Suprapubic skin (tissue), 4 donors: ENCODE measurements around the gene MAPKAPK5. TPM values are rescaled to one million over a fixed set of nuclear protein-coding genes. Genes with fewer than 3 reads are reported as not detected.
"Not testable (repeated sequence)": the region's sequence is repeated elsewhere in the genome, so short reads cannot be mapped to it uniquely, and the experiment has no call there.

ENCODE experiments used
- DNase-seq, 2 donors: peaks; one replicate each; pipeline ENCODE4 v3.0.0-alpha.2; 2019; ENCODE audit warnings: low spot score in 2 of 2
- H3K27ac ChIP-seq: fragments of 200-600 bp; sonication (generic); one replicate; pipeline ENCODE4 v1.5.1; 2019
- H3K27me3 ChIP-seq: fragments of 200-600 bp; sonication (generic); one replicate; pipeline ENCODE4 v1.5.1; 2019
- H3K36me3 ChIP-seq: fragments of 200-600 bp; sonication (generic); one replicate; pipeline ENCODE4 v1.5.1; 2019
- H3K4me1 ChIP-seq: fragments of 200-600 bp; sonication (generic); one replicate; pipeline ENCODE4 v1.5.1; 2019
- H3K4me3 ChIP-seq: fragments of 200-600 bp; sonication (generic); one replicate; pipeline ENCODE4 v1.5.1; 2019; ENCODE audit warnings: mild to moderate bottlenecking
- H3K9me3 ChIP-seq: fragments of 200-600 bp; sonication (generic); one replicate; pipeline ENCODE4 v1.5.1; 2019
- EP300 ChIP-seq: sonication (generic); formaldehyde crosslinking; IDR thresholded peaks from one replicate; pipeline ENCODE4 v1.6.1; 2017; ENCODE audit warnings: antibody characterized with exemption
- POLR2A ChIP-seq, 2 donors: fragments of 450-650 bp; IDR thresholded peaks; one replicate each; pipeline ENCODE4 v1.6.1; 2017; ENCODE audit warnings: antibody characterized with exemption in 2 of 2, mild to moderate bottlenecking in 2 of 2, moderate library complexity in 2 of 2
- POLR2AphosphoS5 ChIP-seq, 3 donors: sonication (generic); formaldehyde crosslinking; IDR thresholded peaks; one replicate each; pipeline ENCODE4 v1.6.1; 2017; ENCODE audit warnings: antibody characterized with exemption in 3 of 3
- WGBS: methylation state at CpG from one replicate; pipeline ENCODE4 v1.1.5; 2018; 5-methylcytosine and 5-hydroxymethylcytosine counted together
- total RNA-seq, 4 donors: library from RNA; depleted of rRNA; stranded (reverse); fragments of >200 nt; gene quantifications; one replicate each; pipeline ENCODE4 v1.1.0, GENCODE V29; 2016
- TF ChIP-seq, protein P1 (sequence below), 2 donors: fragments of 200-600 bp in 1 of 2; fragments of 450-650 bp in 1 of 2; sonication (generic) in 1 of 2; IDR thresholded peaks; one replicate each; pipeline ENCODE4 v1.5.1; 2016 to 2019; ENCODE audit warnings: antibody characterized with exemption in 2 of 2, mild to moderate bottlenecking in 1 of 2, moderate library complexity in 1 of 2

Gene MAPKAPK5
- total RNA-seq, 4 donors from 2014 or later = 38.9 to 69.7 (median 58.6) TPM

DNA sequence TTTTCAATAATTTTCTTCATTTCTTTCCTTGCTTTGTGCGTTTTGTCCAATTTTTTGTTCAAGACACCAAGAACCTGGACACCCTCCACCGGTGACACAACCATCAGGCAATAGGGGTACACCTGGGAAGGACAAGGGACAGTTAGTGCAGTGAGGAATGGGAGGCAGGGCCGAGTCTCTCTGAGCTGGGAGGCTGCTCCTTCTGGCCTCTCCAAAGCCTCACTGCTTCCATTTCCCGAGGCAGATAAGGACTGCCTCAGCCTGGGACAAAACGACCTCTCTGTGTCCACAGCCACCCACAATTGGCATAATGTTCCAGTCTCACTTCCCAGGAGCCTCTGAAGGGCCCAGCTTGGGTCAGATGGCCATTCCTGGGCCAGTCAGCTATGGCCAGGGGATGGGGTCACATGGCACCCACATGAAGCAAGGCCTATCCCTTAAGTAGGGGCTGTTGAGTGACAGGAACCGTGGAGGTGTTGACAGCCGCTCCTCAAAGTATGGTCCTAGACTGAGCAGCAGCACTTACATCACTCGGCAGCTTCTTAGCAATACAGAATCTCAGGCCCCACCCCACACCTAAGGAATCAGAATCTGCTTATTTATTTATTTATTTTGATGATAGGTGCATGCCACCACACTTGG is 13.6 kb upstream of the MAPKAPK5 start:
- Histone ChIP-seq H3K27ac (no peak overlapping the region), H3K4me3 (no peak overlapping the region), H3K27me3 (no peaks in the 10 kb centered on the region), H3K9me3 (no peaks in the 10 kb centered on the region), H3K36me3 (no peaks in the 10 kb centered on the region), H3K4me1 (no peaks in the 10 kb centered on the region)
- DNase-seq = no peak
- WGBS = 92% methylated on average over 7 of the region's 8 CpGs
- TF ChIP-seq, protein P1, sequence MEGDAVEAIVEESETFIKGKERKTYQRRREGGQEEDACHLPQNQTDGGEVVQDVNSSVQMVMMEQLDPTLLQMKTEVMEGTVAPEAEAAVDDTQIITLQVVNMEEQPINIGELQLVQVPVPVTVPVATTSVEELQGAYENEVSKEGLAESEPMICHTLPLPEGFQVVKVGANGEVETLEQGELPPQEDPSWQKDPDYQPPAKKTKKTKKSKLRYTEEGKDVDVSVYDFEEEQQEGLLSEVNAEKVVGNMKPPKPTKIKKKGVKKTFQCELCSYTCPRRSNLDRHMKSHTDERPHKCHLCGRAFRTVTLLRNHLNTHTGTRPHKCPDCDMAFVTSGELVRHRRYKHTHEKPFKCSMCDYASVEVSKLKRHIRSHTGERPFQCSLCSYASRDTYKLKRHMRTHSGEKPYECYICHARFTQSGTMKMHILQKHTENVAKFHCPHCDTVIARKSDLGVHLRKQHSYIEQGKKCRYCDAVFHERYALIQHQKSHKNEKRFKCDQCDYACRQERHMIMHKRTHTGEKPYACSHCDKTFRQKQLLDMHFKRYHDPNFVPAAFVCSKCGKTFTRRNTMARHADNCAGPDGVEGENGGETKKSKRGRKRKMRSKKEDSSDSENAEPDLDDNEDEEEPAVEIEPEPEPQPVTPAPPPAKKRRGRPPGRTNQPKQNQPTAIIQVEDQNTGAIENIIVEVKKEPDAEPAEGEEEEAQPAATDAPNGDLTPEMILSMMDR (IDR thresholded peaks at IDR 0.05) = no peak
- TF ChIP-seq EP300 (no peak), POLR2A (IDR thresholded peaks at IDR 0.05) (no peak), POLR2AphosphoS5 (IDR thresholded peaks at IDR 0.05) (no peak)

DNA sequence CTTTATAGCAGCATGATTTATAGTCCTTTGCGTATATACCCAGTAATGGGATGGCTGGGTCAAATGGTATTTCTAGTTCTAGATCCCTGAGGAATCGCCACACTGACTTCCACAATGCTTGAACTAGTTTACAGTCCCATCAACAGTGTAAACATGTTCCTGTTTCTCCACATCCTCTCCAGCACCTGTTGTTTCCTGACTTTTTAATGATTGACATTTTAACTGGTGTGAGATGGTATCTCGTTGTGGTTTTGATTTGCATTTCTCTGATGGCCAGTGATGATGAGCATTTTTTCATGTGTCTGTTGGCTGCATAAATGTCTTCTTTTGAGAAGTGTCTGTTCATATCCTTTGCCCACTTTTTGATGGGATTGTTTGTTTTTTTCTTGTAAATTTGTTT is 12.4 kb upstream of the MAPKAPK5 start:
- not testable (repeated sequence) for H3K4me3 ChIP-seq, H3K27me3 ChIP-seq, H3K36me3 ChIP-seq, H3K4me1 ChIP-seq, H3K9me3 ChIP-seq, H3K27ac ChIP-seq, DNase-seq
- 98% methylated on average over 3 of the region's 3 CpGs for WGBS

GRCh38 chr12:111834740-111835386 is 7.2 kb upstream of the MAPKAPK5 start:
- not testable (repeated sequence) for H3K27me3 ChIP-seq, DNase-seq, H3K4me3 ChIP-seq, H3K9me3 ChIP-seq, H3K36me3 ChIP-seq, H3K27ac ChIP-seq, H3K4me1 ChIP-seq
- WGBS = 75% methylated on average over 20 of the region's 22 CpGs

DNA sequence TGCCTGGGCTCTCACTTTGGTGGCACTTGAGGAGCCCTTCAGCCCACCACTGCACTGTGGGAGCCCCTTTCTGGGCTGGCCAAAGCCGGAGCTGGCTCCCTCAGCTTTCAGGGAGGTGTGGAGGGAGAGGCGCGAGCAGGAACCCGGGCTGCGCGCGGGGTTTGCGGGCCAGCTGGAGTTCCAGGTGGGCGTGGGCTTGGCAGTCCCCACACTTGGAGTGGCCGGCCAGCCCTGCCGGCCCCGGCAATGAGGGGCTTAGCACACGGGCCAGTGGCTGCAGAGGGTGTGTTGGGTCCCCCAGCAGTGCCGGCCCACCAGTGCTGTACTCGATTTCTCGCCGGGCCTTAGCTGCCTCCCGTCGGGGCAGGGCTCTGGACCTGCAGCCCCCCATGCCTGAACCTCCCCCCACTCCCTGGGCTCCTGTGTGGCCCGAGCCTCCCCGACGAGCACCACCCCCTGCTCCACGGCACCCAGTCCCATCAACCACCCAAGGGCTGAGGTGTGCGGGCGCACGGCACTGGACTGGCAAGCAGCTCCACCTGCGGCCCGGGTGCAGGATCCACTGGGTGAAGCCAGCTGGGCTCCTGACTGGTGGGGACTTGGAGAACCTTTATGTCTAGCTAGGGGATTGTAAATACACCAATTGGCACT is 6.4 kb upstream of the MAPKAPK5 start:
- not testable (repeated sequence) for H3K9me3 ChIP-seq, DNase-seq, H3K4me1 ChIP-seq, H3K27ac ChIP-seq, H3K27me3 ChIP-seq, H3K36me3 ChIP-seq, H3K4me3 ChIP-seq
- WGBS = 100% methylated on average over 1 of the region's 28 CpGs

DNA sequence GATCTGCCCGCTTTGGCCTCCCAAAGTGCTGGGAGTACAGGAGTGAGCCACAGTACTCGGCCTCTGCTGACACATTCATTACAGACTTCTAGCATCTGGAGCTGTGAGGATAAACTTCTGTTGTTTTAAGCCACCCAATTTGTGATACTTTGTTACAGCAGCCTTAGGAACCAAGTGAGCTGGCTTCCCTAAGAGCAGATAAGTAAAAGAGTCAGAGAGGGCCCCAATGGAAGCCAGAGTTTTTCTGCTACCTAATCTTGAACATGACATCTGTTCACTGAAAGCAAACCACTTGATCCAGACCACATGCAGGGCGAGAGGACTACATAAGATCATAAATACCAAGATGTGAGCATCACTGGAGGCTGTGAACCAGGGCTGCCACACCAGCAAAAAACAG is 3.7 kb upstream of the MAPKAPK5 start:
- WGBS = 90% methylated on average over 3 of the region's 3 CpGs
- Histone ChIP-seq H3K27me3 (no peaks in the 10 kb centered on the region), H3K36me3 (peaks cover 8% of the 10 kb centered on the region), H3K27ac (no peak overlapping the region), H3K9me3 (no peaks in the 10 kb centered on the region), H3K4me1 (peaks cover 23% of the 10 kb centered on the region), H3K4me3 (no peak overlapping the region)
- TF ChIP-seq POLR2AphosphoS5 (IDR thresholded peaks at IDR 0.05) (no peak), POLR2A (IDR thresholded peaks at IDR 0.05) (no peak), EP300 (no peak)
- TF ChIP-seq, protein P1 (IDR thresholded peaks at IDR 0.05) = no peak
- DNase-seq = no peak

DNA sequence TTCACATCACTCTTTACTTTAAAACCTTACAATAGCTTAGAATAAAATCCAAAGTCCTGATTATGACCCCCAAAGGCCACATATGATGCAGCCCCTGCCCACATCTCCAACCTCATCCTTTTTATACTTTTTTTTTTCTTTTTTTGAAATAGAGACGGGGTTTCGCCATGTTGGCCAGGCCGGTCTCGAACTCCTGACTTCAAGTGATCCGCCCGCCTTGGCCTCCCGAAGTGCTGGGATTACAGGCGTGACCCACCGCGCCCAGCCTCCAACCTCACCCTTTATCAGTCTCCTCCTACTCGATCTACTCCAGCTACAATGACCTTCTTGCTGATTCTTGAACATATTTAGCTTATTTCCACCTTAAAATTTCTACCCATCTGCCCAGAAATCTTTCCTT is 1.2 kb upstream of the MAPKAPK5 start:
- Histone ChIP-seq H3K4me3 (peak overlapping the region; percentile 94), H3K4me1 (peaks cover 43% of the 10 kb centered on the region), H3K9me3 (no peaks in the 10 kb centered on the region), H3K27ac (peak overlapping the region; percentile 98), H3K27me3 (no peaks in the 10 kb centered on the region), H3K36me3 (peaks cover 8% of the 10 kb centered on the region)
- TF ChIP-seq POLR2AphosphoS5 (IDR thresholded peaks at IDR 0.05) = no peak
- TF ChIP-seq POLR2A (IDR thresholded peaks at IDR 0.05) = no peak
- no peak for TF ChIP-seq EP300
- TF ChIP-seq, protein P1 (IDR thresholded peaks at IDR 0.05) = no peak
- DNase-seq = no peak
- 34% methylated on average over 11 of the region's 11 CpGs for WGBS
